Sigmoid colon (tissue), 7 donors: ENCODE measurements around the gene NCKAP5. TPM values are rescaled to one million over a fixed set of nuclear protein-coding genes. Genes with fewer than 3 reads are reported as not detected.

Source experiments
- DNase-seq: peaks from one replicate; pipeline ENCODE4 v3.0.0-alpha.2; 2019
- H3K27ac ChIP-seq, 4 donors: fragments of 200-600 bp; sonication (generic); one replicate each; pipeline ENCODE4 v1.5.1; 2016 to 2019; ENCODE audit warnings: mild to moderate bottlenecking in 1 of 4
- H3K27me3 ChIP-seq, 3 donors: fragments of 200-600 bp; sonication (generic); one replicate each; pipeline ENCODE4 v1.5.1; 2019; ENCODE audit warnings: mild to moderate bottlenecking in 1 of 3
- H3K36me3 ChIP-seq, 4 donors: fragments of 200-600 bp; sonication (generic); one replicate each; pipeline ENCODE4 v1.5.1; 2016 to 2019
- H3K4me1 ChIP-seq, 4 donors: fragments of 200-600 bp; sonication (generic); one replicate each; pipeline ENCODE4 v1.5.1; 2017 to 2019
- H3K4me3 ChIP-seq, 4 donors: fragments of 200-600 bp; sonication (generic); one replicate each; pipeline ENCODE4 v1.5.1; 2017 to 2019; ENCODE audit warnings: mild to moderate bottlenecking in 2 of 4, moderate library complexity in 1 of 4
- H3K9me3 ChIP-seq, 4 donors: fragments of 200-600 bp in 3 of 4; sonication (generic) in 3 of 4; one replicate each; pipeline versions ENCODE4 v1.5.1 to v1.6.1; 2013 to 2019
- CTCF ChIP-seq, 4 experiments: fragments of 450-650 bp in 3 of 4; fragments of 200-600 bp in 1 of 4; IDR thresholded peaks; one replicate each; pipeline ENCODE4 v1.5.1; 2016 to 2019; ENCODE audit warnings: antibody characterized with exemption in 4 of 4, mild to moderate bottlenecking in 3 of 4, moderate library complexity in 2 of 4
- EP300 ChIP-seq, 4 donors: sonication (generic); formaldehyde crosslinking; IDR thresholded peaks; one replicate each; pipeline ENCODE4 v1.6.1; 2017; ENCODE audit warnings: antibody characterized with exemption in 4 of 4
- POLR2A ChIP-seq, 2 donors: fragments of 450-650 bp; IDR thresholded peaks; one replicate each; pipeline ENCODE4 v1.6.1; 2016; ENCODE audit warnings: antibody characterized with exemption in 2 of 2, mild to moderate bottlenecking in 2 of 2, moderate library complexity in 2 of 2
- POLR2AphosphoS5 ChIP-seq, 4 donors: sonication (generic); formaldehyde crosslinking; IDR thresholded peaks; one replicate each; pipeline ENCODE4 v1.6.1; 2017; ENCODE audit warnings: antibody characterized with exemption in 4 of 4
- WGBS, 2 donors: extraction: QIAGEN DNeasy Blood & Tissue Kit; methylation state at CpG; one replicate each; pipeline ENCODE4 v1.1.7; 2013; 5-methylcytosine and 5-hydroxymethylcytosine counted together
- intact Hi-C: fragments of 100-400 bp; cut with DNase I; formaldehyde crosslinking; loops from one replicate; pipeline ENCODE4 v1.15.1; 2023
- polyA plus RNA-seq, 3 donors: library from polyadenylated mRNA; stranded (reverse); fragments of 200-250 nt; gene quantifications; one replicate each; pipeline ENCODE4 v1.2.3, GENCODE V29; 2013
- total RNA-seq, 4 donors: library from RNA; depleted of rRNA; stranded (reverse); fragments of >200 nt; gene quantifications; one replicate each; pipeline ENCODE4 v1.1.0, GENCODE V29; 2016
- donor health status: healthy with polysubstance abuse.
- donor health status: Bipolar disorder and iron deficiency.
- donor health status: healthy.

Gene NCKAP5
- total and polyA plus RNA-seq, 7 donors: under 0.01 to 3.7 (median 0.60) TPM

DNA sequence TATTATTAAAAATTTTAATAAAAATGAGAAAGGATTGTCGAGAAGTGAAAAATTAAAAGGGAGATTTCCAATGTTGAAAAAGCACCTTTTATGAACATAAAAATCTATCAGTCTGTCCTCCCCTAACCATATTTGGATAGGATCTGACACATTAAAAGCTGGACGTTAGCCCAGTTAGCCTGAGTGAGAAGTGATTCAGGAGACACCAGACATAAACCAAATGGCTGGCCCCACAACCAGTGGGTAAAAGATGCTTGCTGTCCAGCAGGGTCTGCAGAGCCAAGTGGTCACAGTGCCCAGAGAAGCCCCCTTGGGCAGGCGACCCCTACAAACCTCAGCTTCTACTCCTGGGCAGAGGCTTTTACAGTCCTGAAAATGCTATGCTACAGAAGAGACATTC is 644.5 kb downstream of the NCKAP5 start:
- TF ChIP-seq CTCF (IDR thresholded peaks at IDR 0.05) (no peak), EP300 (IDR thresholded peaks at IDR 0.05) (no peak), POLR2AphosphoS5 (IDR thresholded peaks at IDR 0.05) (no peak), POLR2A (IDR thresholded peaks at IDR 0.05) (no peak)
- no peak overlapping the region for H3K4me3 ChIP-seq
- no peaks in the 10 kb centered on the region for H3K27me3 ChIP-seq
- intact Hi-C loops: no loop called here
- no peaks in the 10 kb centered on the region for H3K9me3 ChIP-seq
- H3K4me1 ChIP-seq: no peaks in the 10 kb centered on the region
- WGBS, 2 donors: 75 to 79% methylated on average over 3 of the region's 3 CpGs
- H3K27ac ChIP-seq: no peak overlapping the region
- H3K36me3 ChIP-seq: no peaks in the 10 kb centered on the region
- DNase-seq: no peak

GRCh38 chr2:132915812-132916549 is 652.3 kb downstream of the NCKAP5 start:
- no peak for DNase-seq
- TF ChIP-seq CTCF (IDR thresholded peaks at IDR 0.05) (no peak), POLR2A (IDR thresholded peaks at IDR 0.05) (no peak), EP300 (IDR thresholded peaks at IDR 0.05) (no peak), POLR2AphosphoS5 (IDR thresholded peaks at IDR 0.05) (no peak)
- no peaks in the 10 kb centered on the region for H3K27me3 ChIP-seq
- 79 to 80% methylated on average over 6 of the region's 6 CpGs for WGBS, 2 donors
- H3K9me3 ChIP-seq: no peaks in the 10 kb centered on the region
- H3K4me1 ChIP-seq: no peaks in the 10 kb centered on the region
- intact Hi-C loops: no loop called here
- no peaks in the 10 kb centered on the region for H3K36me3 ChIP-seq
- no peak overlapping the region for H3K27ac ChIP-seq
- no peak overlapping the region for H3K4me3 ChIP-seq

DNA sequence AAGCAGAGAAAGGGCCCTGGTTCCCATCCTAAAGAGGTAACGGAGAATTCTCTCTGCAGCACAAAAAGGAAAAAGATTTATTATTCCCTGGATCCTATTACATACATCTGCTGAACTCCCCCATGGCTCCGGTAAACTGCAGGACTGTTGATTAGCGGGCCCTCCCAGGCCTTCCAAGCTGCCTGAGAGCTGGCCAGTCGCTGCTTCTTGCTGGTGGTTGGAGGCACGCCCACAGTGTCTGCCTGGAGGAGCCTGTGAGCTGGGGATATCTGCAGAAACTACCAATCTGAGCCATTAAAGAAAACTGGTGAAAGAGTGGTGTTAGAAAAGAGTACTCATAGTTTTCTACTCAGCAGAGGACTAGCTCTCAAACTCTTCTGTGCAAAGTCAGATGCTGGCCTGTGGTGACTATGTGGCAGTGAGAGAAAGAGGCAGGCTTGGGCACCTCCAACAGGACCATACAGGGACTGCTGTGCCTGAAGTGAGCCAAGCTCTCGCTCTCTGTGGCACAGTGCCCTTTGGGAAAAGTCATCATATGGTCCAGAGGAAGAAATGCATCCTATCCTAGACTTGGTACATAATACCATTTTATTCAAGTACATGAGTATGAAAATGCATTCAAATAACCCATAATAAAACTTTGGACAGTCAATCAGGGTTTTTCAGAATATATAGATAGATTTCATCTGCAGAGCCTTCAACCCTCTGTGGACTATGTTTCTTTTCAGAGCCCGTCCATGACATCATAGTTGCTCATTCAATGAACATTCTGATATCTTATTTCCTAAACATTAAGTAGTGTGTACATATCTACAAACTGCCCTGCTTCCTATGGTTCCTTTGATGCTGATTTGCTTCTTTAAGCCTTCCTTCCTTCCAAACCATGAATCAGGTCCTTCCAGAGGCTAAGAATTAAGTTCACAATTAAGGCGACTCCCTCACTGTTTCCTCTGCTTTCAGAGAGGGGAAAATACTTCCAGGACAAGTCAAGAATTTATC is 656.2 kb downstream of the NCKAP5 start:
- no peaks in the 10 kb centered on the region for H3K4me1 ChIP-seq
- intact Hi-C loops: no loop called here
- H3K4me3 ChIP-seq: no peak overlapping the region
- no peaks in the 10 kb centered on the region for H3K36me3 ChIP-seq
- no peak for DNase-seq
- 68 to 86% methylated on average over 8 of the region's 8 CpGs for WGBS, 2 donors
- TF ChIP-seq POLR2A (IDR thresholded peaks at IDR 0.05): no peak
- TF ChIP-seq POLR2AphosphoS5 (IDR thresholded peaks at IDR 0.05): no peak
- no peak for TF ChIP-seq CTCF (IDR thresholded peaks at IDR 0.05)
- no peak for TF ChIP-seq EP300 (IDR thresholded peaks at IDR 0.05)
- H3K27ac ChIP-seq: no peak overlapping the region
- H3K9me3 ChIP-seq: peaks cover 0 to 2% (median 0%) of the 10 kb centered on the region in 4 donors
- no peaks in the 10 kb centered on the region for H3K27me3 ChIP-seq

DNA sequence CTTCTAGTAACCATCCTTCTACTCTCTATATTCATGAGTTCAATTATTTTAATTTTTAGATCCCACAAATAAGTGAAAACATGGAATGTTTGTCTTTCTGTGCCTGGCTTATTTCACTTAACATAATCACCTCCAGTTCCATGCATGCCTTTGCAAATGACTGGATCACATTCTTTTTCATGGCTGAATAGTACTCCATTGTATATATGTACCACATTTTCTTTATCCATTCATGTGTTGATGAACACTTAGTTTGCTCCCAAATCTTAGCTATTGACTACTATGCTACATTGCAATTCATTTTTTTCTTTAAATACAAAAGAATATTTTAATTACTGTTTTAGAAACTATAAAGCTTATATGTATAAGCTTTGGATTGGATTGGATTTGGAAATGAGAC is 657.8 kb downstream of the NCKAP5 start:
- peaks cover 0 to 2% (median 0%) of the 10 kb centered on the region in 4 donors for H3K9me3 ChIP-seq
- H3K4me3 ChIP-seq: no peak overlapping the region
- no peak for DNase-seq
- TF ChIP-seq EP300 (IDR thresholded peaks at IDR 0.05): no peak
- no peak for TF ChIP-seq POLR2AphosphoS5 (IDR thresholded peaks at IDR 0.05)
- no peak for TF ChIP-seq POLR2A (IDR thresholded peaks at IDR 0.05)
- no peak for TF ChIP-seq CTCF (IDR thresholded peaks at IDR 0.05)
- intact Hi-C loops: no loop called here
- no peaks in the 10 kb centered on the region for H3K4me1 ChIP-seq
- no peak overlapping the region for H3K27ac ChIP-seq
- H3K27me3 ChIP-seq: no peaks in the 10 kb centered on the region
- H3K36me3 ChIP-seq: no peaks in the 10 kb centered on the region
